ENCODE data around the gene SMAD9.

Gene SMAD9

DNA sequence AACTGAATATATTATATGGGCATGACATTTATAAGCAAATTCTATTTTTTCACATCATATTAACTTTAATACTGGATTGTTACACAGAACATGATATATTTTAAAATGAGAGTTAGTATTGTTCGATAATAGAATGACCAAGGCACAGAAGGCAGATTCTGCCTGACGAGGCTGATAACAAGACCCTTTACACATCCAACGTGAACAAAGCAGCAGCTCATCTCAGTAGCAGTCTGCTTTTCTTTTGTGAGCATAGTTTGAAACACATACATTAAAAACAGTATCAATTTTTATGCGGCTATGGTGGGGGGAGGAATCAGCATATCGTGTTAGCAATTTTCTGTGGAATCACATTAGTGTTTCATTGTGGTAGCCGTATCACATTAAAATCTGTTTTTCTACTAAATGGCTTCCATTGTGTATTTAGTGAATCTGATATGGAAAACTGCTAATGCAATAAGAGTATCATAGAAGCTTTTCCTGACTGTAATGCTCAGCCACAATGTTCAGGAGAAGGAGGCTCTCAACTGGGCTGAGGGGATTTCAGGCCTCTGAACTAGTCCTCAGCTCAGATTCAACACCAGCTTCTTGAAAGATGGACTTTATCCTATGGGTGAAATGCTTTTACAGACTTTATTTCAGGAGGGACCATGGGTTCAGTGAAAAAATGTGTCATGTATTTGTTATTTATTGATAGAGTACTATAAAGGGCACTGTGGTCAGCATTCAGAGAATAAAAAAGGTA is 4.0 kb downstream of the SMAD9 start:
- no peaks in the 10 kb centered on the region for H3K9me3 ChIP-seq (ENCODE audit: insufficient read depth, low read length)
- no peaks in the 10 kb centered on the region for H4K20me1 ChIP-seq (ENCODE audit: low read depth, low read length)
- H3K36me3 ChIP-seq (ENCODE audit: low read length), result no peaks in the 10 kb centered on the region
- no peak overlapping the region for H3K4me3 ChIP-seq (ENCODE audit: insufficient read depth, low read length, poor library complexity, severe bottlenecking)
- H3F3A ChIP-seq (ENCODE audit: insufficient read depth), result no peaks in the 10 kb centered on the region
- H3K27me3 ChIP-seq (ENCODE audit: low read length), result no peaks in the 10 kb centered on the region
- no peak overlapping the region for H2AFZ ChIP-seq (ENCODE audit: low read depth, low read length, severe bottlenecking)
- TF ChIP-seq EZH2phosphoT487 (conservative IDR thresholded peaks at IDR 0.05; ENCODE audit: low read length), result no peak
- TF ChIP-seq, protein P1, sequence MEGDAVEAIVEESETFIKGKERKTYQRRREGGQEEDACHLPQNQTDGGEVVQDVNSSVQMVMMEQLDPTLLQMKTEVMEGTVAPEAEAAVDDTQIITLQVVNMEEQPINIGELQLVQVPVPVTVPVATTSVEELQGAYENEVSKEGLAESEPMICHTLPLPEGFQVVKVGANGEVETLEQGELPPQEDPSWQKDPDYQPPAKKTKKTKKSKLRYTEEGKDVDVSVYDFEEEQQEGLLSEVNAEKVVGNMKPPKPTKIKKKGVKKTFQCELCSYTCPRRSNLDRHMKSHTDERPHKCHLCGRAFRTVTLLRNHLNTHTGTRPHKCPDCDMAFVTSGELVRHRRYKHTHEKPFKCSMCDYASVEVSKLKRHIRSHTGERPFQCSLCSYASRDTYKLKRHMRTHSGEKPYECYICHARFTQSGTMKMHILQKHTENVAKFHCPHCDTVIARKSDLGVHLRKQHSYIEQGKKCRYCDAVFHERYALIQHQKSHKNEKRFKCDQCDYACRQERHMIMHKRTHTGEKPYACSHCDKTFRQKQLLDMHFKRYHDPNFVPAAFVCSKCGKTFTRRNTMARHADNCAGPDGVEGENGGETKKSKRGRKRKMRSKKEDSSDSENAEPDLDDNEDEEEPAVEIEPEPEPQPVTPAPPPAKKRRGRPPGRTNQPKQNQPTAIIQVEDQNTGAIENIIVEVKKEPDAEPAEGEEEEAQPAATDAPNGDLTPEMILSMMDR (IDR thresholded peaks at IDR 0.05; ENCODE audit: insufficient read depth, low read length, poor library complexity, severe bottlenecking), result no peak
- no peaks in the 10 kb centered on the region for H3K79me2 ChIP-seq (ENCODE audit: insufficient read depth, low read length)
- no peak overlapping the region for H3K9ac ChIP-seq (ENCODE audit: low read length)
- no peak overlapping the region for H3K27ac ChIP-seq (ENCODE audit: low read depth, low read length)
- H3K9me2 ChIP-seq (replicated peaks; ENCODE audit: insufficient read depth, low read length), result no peaks in the 10 kb centered on the region
- H3K4me2 ChIP-seq (ENCODE audit: low read depth, low read length, poor library complexity, severe bottlenecking), result no peak overlapping the region

DNA sequence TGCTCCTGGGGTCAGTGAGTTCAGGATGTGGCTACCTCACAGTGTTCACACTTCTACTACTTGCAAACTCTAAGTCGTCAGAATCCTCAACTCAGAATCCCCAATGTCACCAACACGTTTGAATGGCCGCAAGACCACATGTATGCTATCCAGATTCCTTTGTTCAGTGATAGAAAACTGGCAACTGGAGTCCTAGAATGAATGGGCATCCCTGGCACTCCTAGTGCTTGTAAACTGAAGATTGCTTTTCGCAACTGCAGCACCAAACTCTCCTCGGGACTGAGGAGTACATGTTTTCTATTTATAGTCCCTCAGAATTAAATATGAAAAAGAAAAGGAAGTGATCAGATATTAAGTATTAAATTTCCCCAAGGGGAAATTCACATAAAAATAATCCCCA is 4.9 kb downstream of the SMAD9 start:
- TF ChIP-seq, protein P1 (IDR thresholded peaks at IDR 0.05; ENCODE audit: insufficient read depth, low read length, poor library complexity, severe bottlenecking), result no peak
- no peak for TF ChIP-seq EZH2phosphoT487 (conservative IDR thresholded peaks at IDR 0.05; ENCODE audit: low read length)
- no peaks in the 10 kb centered on the region for H3F3A ChIP-seq (ENCODE audit: insufficient read depth)
- H3K27ac ChIP-seq (ENCODE audit: low read depth, low read length), result no peak overlapping the region
- no peaks in the 10 kb centered on the region for H3K9me2 ChIP-seq (replicated peaks; ENCODE audit: insufficient read depth, low read length)
- no peak overlapping the region for H3K9ac ChIP-seq (ENCODE audit: low read length)
- no peak overlapping the region for H3K4me3 ChIP-seq (ENCODE audit: insufficient read depth, low read length, poor library complexity, severe bottlenecking)
- H3K9me3 ChIP-seq (ENCODE audit: insufficient read depth, low read length), result no peaks in the 10 kb centered on the region
- no peaks in the 10 kb centered on the region for H4K20me1 ChIP-seq (ENCODE audit: low read depth, low read length)
- H2AFZ ChIP-seq (ENCODE audit: low read depth, low read length, severe bottlenecking), result no peak overlapping the region
- no peaks in the 10 kb centered on the region for H3K27me3 ChIP-seq (ENCODE audit: low read length)
- no peak overlapping the region for H3K4me2 ChIP-seq (ENCODE audit: low read depth, low read length, poor library complexity, severe bottlenecking)
- no peaks in the 10 kb centered on the region for H3K36me3 ChIP-seq (ENCODE audit: low read length)
- no peaks in the 10 kb centered on the region for H3K79me2 ChIP-seq (ENCODE audit: insufficient read depth, low read length)

GRCh38 chr13:36914648-36915047 is 5.4 kb downstream of the SMAD9 start:
- Histone ChIP-seq H4K20me1 (ENCODE audit: low read depth, low read length) (no peaks in the 10 kb centered on the region), H3K36me3 (ENCODE audit: low read length) (no peaks in the 10 kb centered on the region), H3K9me3 (ENCODE audit: insufficient read depth, low read length) (no peaks in the 10 kb centered on the region), H3K79me2 (ENCODE audit: insufficient read depth, low read length) (no peaks in the 10 kb centered on the region), H2AFZ (ENCODE audit: low read depth, low read length, severe bottlenecking) (no peak overlapping the region), H3K27me3 (ENCODE audit: low read length) (no peaks in the 10 kb centered on the region), H3K9ac (ENCODE audit: low read length) (no peak overlapping the region), H3K9me2 (replicated peaks; ENCODE audit: insufficient read depth, low read length) (no peaks in the 10 kb centered on the region), H3K4me3 (ENCODE audit: insufficient read depth, low read length, poor library complexity, severe bottlenecking) (no peak overlapping the region), H3F3A (ENCODE audit: insufficient read depth) (no peaks in the 10 kb centered on the region), H3K27ac (ENCODE audit: low read depth, low read length) (no peak overlapping the region), H3K4me2 (ENCODE audit: low read depth, low read length, poor library complexity, severe bottlenecking) (no peak overlapping the region)
- TF ChIP-seq, protein P1 (IDR thresholded peaks at IDR 0.05; ENCODE audit: insufficient read depth, low read length, poor library complexity, severe bottlenecking), result no peak
- no peak for TF ChIP-seq EZH2phosphoT487 (conservative IDR thresholded peaks at IDR 0.05; ENCODE audit: low read length)

Measured in SU-DHL-6 (cell line).